HCT116 (cell line): ENCODE results near the gene DLG5. TPM values are rescaled to one million over a fixed set of nuclear protein-coding genes. Genes with fewer than 3 reads are reported as not detected.

Source experiments
- ATAC-seq: fragments of 200-7000 bp; cut with Tn5 transposase; 2 replicates; pipeline ENCODE4 v1.9.1; 2020; ENCODE audit warnings: mild to moderate bottlenecking, moderate library complexity
- BruUV-seq: library from RNA; stranded (reverse); fragments of 400-500 nt; replicated peaks from 2 replicates; lab custom pipeline; 2021; lab: Mats Ljungman, UMichigan
- CTCF ChIA-PET: fragments of 300-600 bp; sonication (Branson Sonifier 250); formaldehyde crosslinking; loops from one replicate; lab custom pipeline; 2021; ENCODE audit warnings: antibody characterized with exemption; lab: Charles Lee
- POLR2A ChIA-PET: fragments of 300-600, 350-600 bp; sonication (Branson Sonifier 250); formaldehyde crosslinking; loops from one replicate; lab custom pipeline; 2021; ENCODE audit warnings: antibody characterized with exemption; lab: Charles Lee
- RAD21 ChIA-PET, 2 experiments: fragments of 300-600 bp; sonication (Branson Sonifier 250); formaldehyde crosslinking; loops; one replicate each; lab custom pipeline; 2023; ENCODE audit warnings: low total read pairs in 2 of 2; ENCODE audit not compliant: uncharacterized antibody in 2 of 2, unreplicated experiment in 2 of 2, low non-redundant PET in 1 of 2; lab: Charles Lee
- DNase-seq: peaks from one replicate; pipeline ENCODE4 v3.0.0-alpha.2; 2010; ENCODE audit warnings: low read depth, low spot score
- H2AFZ ChIP-seq: fragments of 200-600 bp; shearing (Covaris generic), sonication (generic); 2 replicates; pipeline ENCODE4 v1.6.1; 2017; ENCODE audit warnings: low read depth, mixed run types, mixed read lengths, antibody characterized with exemption, low read length; ENCODE audit not compliant: poor library complexity, severe bottlenecking
- H3K27ac ChIP-seq: 2 replicates; pipeline ENCODE4 v1.5.1; 2012; ENCODE audit warnings: low read depth, low read length
- H3K27me3 ChIP-seq: fragments of 200-600 bp; sonication (generic); 2 replicates; pipeline ENCODE4 v1.6.1; 2016; ENCODE audit warnings: mixed run types, low read length, mixed read lengths; ENCODE audit not compliant: insufficient read depth
- H3K36me3 ChIP-seq, 2 experiments: fragments of 200-500 bp in 1 of 2; fragments of 200-600 bp in 1 of 2; sonication (Bioruptor generic) in 1 of 2; sonication (generic) in 1 of 2; 2 replicates each; pipeline versions ENCODE4 v1.5.1 to v1.6.1; 2014 to 2016; ENCODE audit warnings: low read length in 2 of 2, inconsistent platforms in 1 of 2, mixed read lengths in 1 of 2, mixed run types in 1 of 2; ENCODE audit not compliant: insufficient read depth in 2 of 2, control insufficient read depth in 1 of 2
- H3K4me1 ChIP-seq, 2 experiments: fragments of 200-600 bp in 1 of 2; sonication (generic) in 1 of 2; 2 replicates each; pipeline versions ENCODE4 v1.5.1 to v1.6.1; 2012 to 2017; ENCODE audit warnings: low read length in 2 of 2, inconsistent platforms in 1 of 2, mild to moderate bottlenecking in 1 of 2, mixed read lengths in 1 of 2, mixed run types in 1 of 2, moderate library complexity in 1 of 2; ENCODE audit not compliant: insufficient read depth in 2 of 2, control insufficient read depth in 1 of 2
- H3K4me2 ChIP-seq: fragments of 200-600 bp; sonication (generic); 2 replicates; pipeline ENCODE4 v1.6.1; 2017; ENCODE audit warnings: mixed run types, low read length, mixed read lengths
- H3K4me3 ChIP-seq, 2 experiments: fragments of 200-600 bp in 1 of 2; sonication (generic) in 1 of 2; replicated peaks in 1 of 2; 2 replicates each; pipeline ENCODE4 v1.5.1; 2011 to 2016; ENCODE audit warnings: low read length in 2 of 2, control low read depth in 1 of 2, low read depth in 1 of 2, mild to moderate bottlenecking in 1 of 2, mixed read lengths in 1 of 2, mixed run types in 1 of 2
- H3K79me2 ChIP-seq: fragments of 200-600 bp; sonication (generic); 2 replicates; pipeline ENCODE4 v1.6.1; 2017; ENCODE audit warnings: mild to moderate bottlenecking, mixed run types, low read length, moderate library complexity, mixed read lengths; ENCODE audit not compliant: insufficient read depth
- H3K9ac ChIP-seq: fragments of 200-600 bp; sonication (generic); 2 replicates; pipeline ENCODE4 v1.6.1; 2016; ENCODE audit warnings: low read length, mixed read lengths
- H3K9me2 ChIP-seq: fragments of 200-600 bp; sonication (generic), shearing (Covaris generic); 2 replicates; pipeline ENCODE4 v1.6.1; 2017; ENCODE audit warnings: mixed run types, mild to moderate bottlenecking, moderate library complexity; ENCODE audit not compliant: insufficient read depth
- H3K9me3 ChIP-seq, 2 experiments: fragments of 200-500 bp in 1 of 2; fragments of 200-600 bp in 1 of 2; sonication (Bioruptor generic) in 1 of 2; sonication (generic) in 1 of 2; 2 replicates each; pipeline ENCODE4 v1.6.1; 2014 to 2017; ENCODE audit warnings: low read length in 2 of 2, mixed read lengths in 2 of 2, inconsistent platforms in 1 of 2, low read depth in 1 of 2, mild to moderate bottlenecking in 1 of 2, mixed run types in 1 of 2, moderate library complexity in 1 of 2; ENCODE audit not compliant: control insufficient read depth in 1 of 2, insufficient read depth in 1 of 2
- H4K20me1 ChIP-seq: fragments of 200-600 bp; sonication (generic), shearing (Covaris generic); 2 replicates; pipeline ENCODE4 v1.6.1; 2017; ENCODE audit warnings: mixed run types, mild to moderate bottlenecking, moderate library complexity; ENCODE audit not compliant: insufficient read depth
- CBX3 ChIP-seq: IDR thresholded peaks from 2 replicates; pipeline ENCODE4 v1.6.1; 2012; ENCODE audit warnings: low read depth
- CEBPB ChIP-seq: IDR thresholded peaks from 2 replicates; pipeline ENCODE4 v1.6.1; 2012; ENCODE audit warnings: low read depth
- CTCF ChIP-seq, 3 experiments: fragments of 200-600 bp in 1 of 3; sonication (generic) in 1 of 3; IDR thresholded peaks in 2 of 3; conservative IDR thresholded peaks in 1 of 3; 2 replicates each; pipeline ENCODE4 v1.5.1; 2012 to 2017; ENCODE audit warnings: low read depth in 2 of 3, low read length in 2 of 3, antibody characterized with exemption in 1 of 3, borderline replicate concordance in 1 of 3, control low read depth in 1 of 3, mild to moderate bottlenecking in 1 of 3, mixed read lengths in 1 of 3, mixed run types in 1 of 3, moderate library complexity in 1 of 3; ENCODE audit not compliant: insufficient read depth in 1 of 3
- FOSL1 ChIP-seq: IDR thresholded peaks from 2 replicates; pipeline ENCODE4 v1.6.1; 2012; ENCODE audit warnings: low read depth
- POLR2A ChIP-seq: IDR thresholded peaks from 2 replicates; pipeline ENCODE4 v1.7.0; 2011; ENCODE audit warnings: borderline replicate concordance; ENCODE audit not compliant: insufficient read depth, insufficient read length; ENCODE audit errors: extremely low read depth
- REST ChIP-seq: IDR thresholded peaks from 2 replicates; pipeline ENCODE4 v1.6.1; 2012; ENCODE audit warnings: low read depth
- TCF7L2 ChIP-seq: IDR thresholded peaks from 2 replicates; pipeline ENCODE4 v1.7.0; 2011; ENCODE audit warnings: borderline replicate concordance, inconsistent platforms; ENCODE audit not compliant: insufficient read depth, insufficient read length; ENCODE audit errors: extremely low read depth
- ZBTB33 ChIP-seq: IDR thresholded peaks from 2 replicates; pipeline ENCODE4 v1.6.1; 2011; ENCODE audit warnings: mild to moderate bottlenecking, low read length, moderate library complexity; ENCODE audit not compliant: insufficient replicate concordance; ENCODE audit errors: extremely low read depth
- intact Hi-C: fragments of 100-400 bp; cut with micrococcal nuclease; formaldehyde crosslinking; loops from 2 replicates; pipeline ENCODE4 v1.10.0; 2022
- total RNA-seq: library from RNA; stranded (reverse); gene quantifications from one replicate; pipeline ENCODE4 v1.2.1, GENCODE V29; 2021; ENCODE audit not compliant: unreplicated experiment

The DLG5 gene
- total RNA-seq, 1 experiment from 2014 or later = 44.8 TPM

DNA sequence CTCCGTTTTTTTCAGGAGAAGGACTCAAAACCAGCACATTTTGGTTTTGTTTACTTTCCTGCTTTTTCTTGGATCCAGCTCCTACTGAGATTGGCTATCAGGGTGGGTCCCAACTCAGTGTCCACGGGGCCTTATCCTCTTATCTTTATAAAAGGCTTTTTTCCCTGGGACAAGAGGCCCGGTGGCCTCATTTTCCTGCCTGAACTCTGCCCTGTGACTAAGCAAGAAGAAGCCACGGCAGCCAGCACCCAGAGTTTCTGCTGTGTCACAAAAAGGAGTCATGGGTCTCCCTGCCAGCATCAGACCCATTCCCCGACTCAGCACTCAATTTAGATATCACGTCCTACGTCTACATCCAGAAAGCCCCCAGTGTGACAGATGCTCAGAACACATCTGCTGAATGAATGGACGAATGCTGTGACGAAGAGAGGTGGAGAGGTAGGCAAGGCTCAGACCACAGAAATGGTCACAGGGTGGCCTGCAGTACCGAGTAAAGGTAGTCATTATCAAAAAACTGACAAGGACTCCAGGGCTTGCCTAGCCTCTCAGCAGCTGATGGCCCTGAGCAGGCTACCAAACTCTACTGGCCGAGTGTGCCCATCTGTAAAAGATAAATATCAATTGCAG is 16.7 kb downstream of the DLG5 start (continued):
- no peak for TF ChIP-seq REST
- TF ChIP-seq CBX3 = no peak
- TF ChIP-seq TCF7L2 = no peak

DNA sequence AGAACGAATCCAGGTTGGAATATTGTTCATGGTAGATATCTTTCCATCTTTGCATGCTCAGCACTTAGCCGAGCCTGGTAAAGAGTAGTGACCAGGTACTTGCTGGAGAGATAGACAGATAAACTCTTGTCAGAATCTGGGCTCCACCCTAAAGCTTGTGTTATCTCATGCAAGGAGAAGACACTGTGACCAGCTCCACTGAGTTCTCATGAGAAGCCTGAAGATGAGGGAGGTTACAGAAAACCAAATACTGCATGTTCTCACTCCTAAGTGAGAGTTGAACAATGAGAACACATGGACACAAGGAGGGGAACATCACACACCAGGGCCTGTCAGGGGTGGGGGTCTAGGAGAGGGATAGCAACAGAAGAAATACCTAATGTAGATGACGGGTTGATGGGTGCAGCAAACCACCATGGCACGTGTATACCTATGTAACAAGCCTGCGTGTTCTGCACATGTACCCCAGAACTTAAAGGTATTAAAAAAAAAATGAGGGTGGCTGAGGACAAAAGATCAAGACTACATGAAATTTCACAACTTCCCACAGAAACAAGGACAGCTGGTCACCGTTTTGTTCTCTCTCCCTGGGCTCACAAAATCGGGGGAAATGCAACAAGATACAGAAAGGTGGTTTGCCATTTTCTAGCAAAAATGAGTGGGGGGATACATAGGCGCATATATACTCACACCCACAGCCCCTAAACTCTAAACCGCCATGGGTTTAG is 17.4 kb downstream of the DLG5 start:
- ChIA-PET RAD21 (no interaction called here), POLR2A (interaction anchor here (1.1 to 1.2 kb wide), 2 partner anchors 19 to 125 kb away, joined by 3 to 4 read pairs; partner anchors contain the start of gene RPS24), CTCF (interaction anchor here (0.7 to 1.8 kb wide), 4 partner anchors 19 to 64 kb away, joined by 3 to 6 read pairs (median 4); no protein-coding TSS in a partner anchor)
- Histone ChIP-seq H3K36me3 (no peaks in the 10 kb centered on the region), H3K9ac (peak overlapping the region; percentile 24; the same call in 1 of the 2 replicates), H3K4me2 (peak overlapping the region; percentile 52), H3K27me3 (no peaks in the 10 kb centered on the region), H2AFZ (no peak overlapping the region), H3K79me2 (peaks cover 72% of the 10 kb centered on the region), H3K4me1 (peaks cover 21 to 58% of the 10 kb centered on the region in 2 experiments), H3K4me3 (no peak overlapping the region), H3K27ac (no peak overlapping the region), H4K20me1 (peaks cover 4% of the 10 kb centered on the region; the same call in 1 of the 2 replicates), H3K9me3 (no peaks in the 10 kb centered on the region), H3K9me2 (no peaks in the 10 kb centered on the region)
- intact Hi-C loops = loop anchor here (2.0 to 5.0 kb wide), 2 partner anchors 66 to 118 kb away; partner anchors contain the start of gene POLR3A
- no peak for ATAC-seq
- DNase-seq = no peak
- no TSS peak for BruUV-seq
- no peak for TF ChIP-seq ZBTB33
- TF ChIP-seq FOSL1 = no peak
- TF ChIP-seq CTCF (IDR thresholded peaks at IDR 0.05 in 2 of 3, conservative IDR thresholded peaks at IDR 0.05 in 1 of 3; ENCODE audit: borderline replicate concordance in 1 of 3, insufficient read depth in 1 of 3, low read depth in 2 of 3, low read length in 2 of 3) = no peak
- TF ChIP-seq POLR2A = no peak
- TF ChIP-seq CEBPB = no peak
- no peak for TF ChIP-seq REST
- no peak for TF ChIP-seq CBX3
